Urothelium cell line (cell line): ENCODE data around the gene TMEM139.

Source experiments
- DNase-seq: peaks from one replicate; pipeline ENCODE4 v3.0.0; 2011; ENCODE audit warnings: low spot score, mixed read lengths
- FAIRE-seq: peaks from 2 replicates; lab custom pipeline; 2011; peaks lifted over from hg19 to GRCh38; lab: Jason Lieb, UNC

The TMEM139 gene

DNA sequence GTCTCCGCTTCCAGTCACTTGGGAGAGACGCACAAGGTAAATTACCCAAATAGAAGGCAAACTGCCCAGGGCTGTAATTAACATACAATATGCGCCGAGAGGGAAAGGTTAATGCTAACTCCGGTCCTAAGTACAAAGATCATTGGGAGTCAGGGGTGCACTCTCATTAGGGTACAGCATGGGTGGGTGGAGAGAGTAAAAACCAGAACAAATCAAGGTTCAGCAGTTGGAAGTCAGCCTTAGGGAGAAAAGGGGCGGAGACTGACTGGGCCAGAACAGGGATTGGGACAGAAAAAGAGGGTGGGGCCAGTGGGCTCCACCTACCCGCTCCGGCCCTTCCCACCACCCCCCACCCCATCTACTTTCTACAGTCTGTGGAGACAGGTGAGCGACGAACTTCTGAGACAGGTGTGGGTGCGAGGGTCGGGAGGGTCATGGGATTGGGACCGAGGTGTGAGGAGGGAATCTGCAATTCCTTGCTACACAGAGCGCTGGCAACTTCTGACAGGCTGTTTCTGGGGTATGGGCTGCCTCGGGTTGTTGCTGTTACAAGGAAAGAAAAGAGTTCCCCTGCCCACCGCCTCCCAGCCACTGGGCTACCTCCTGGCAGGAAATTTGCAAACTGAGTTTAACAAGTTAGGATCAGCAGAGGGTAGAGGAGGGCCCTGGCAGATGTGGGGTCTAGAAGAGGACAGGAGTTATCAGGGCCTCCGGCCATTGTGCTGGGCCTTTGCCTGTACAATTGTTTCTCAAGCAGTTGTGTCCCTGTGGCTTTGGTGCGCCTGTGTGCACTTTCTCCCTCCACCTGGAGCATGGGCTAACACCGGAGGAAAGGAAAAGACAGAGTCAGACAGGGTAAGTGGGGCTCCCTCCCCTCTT lies at the start of gene TMEM139:
Gene TMEM139 (plus strand): TSS at position 368 of the 879 bp plus-strand sequence. CDS start 1,000 bp downstream, outside the sequence.
- DNase-seq (no peak), FAIRE-seq (no peak)

DNA sequence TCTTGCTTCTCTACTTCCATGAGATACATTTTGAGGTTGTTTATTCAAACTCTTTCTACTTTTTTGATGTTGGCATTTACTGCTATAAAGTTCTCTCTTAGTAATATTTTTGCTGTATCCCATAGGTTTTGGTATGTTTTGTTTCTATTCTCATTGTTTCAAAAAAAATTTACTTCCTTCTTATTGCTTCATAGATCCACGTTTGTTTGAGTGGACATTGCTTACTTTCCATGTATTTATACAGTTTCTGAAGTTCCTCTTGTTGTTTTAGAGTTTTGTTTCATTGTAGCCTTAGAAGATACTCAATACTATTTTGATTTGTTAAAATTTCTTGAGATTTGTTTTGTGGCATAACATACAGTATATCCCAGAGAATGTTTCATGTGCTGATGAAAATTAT lies 49.2 kb upstream of the TMEM139 start:
- FAIRE-seq, result no peak

GRCh38 chr7:143236408-143236990 lies 48.3 kb upstream of the TMEM139 start:
- FAIRE-seq, result no peak

More for the DNA sequence above, 49.2 kb upstream of the TMEM139 start:
- no peak for DNase-seq

GRCh38 chr7:143237366-143237765 lies 47.4 kb upstream of the TMEM139 start:
- DNase-seq, result no peak

More at GRCh38 chr7:143236408-143236990, 48.3 kb upstream of the TMEM139 start:
- DNase-seq, result no peak

DNA sequence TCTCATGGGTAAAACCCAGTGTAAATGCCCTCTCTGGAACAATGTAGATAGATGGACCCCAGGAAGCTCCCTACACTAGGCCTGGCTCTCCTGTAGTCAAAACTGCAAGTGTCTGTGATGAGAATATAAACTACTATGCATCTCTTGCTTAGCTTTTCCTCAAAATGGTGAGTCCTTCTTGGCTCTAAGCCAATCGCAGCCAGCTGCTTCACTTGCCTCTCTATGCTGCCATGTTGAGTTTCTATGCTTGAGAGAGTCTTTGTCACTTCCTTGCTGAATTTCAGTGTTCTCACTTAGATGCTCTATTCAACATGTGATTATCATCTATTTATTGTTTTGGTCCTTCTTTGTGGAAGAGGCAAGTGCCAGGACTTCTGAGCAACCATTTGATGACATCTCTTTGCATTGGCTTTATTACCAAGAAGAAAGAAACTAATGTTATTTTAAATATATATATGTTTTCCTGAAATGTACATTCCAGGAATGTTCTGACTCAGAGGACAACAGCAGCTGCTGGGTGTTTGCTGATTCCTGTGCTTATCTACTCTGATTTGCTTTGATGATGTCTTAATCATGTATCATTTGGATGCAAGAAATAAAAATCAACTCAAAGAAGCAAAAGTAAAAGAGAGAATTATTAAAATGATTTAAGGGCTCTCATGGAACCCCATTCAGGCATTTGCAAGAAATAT lies 46.3 kb upstream of the TMEM139 start:
- FAIRE-seq (no peak), DNase-seq (no peak)

More at GRCh38 chr7:143237366-143237765, 47.4 kb upstream of the TMEM139 start:
- FAIRE-seq, result no peak

- no peak for FAIRE-seq
Observed at GRCh38 chr7:143239813-143240212, 44.9 kb upstream of the TMEM139 start.

GRCh38 chr7:143240291-143241168 lies 44.2 kb upstream of the TMEM139 start:
- FAIRE-seq (no peak), DNase-seq (peak; percentile 35)

More at GRCh38 chr7:143239813-143240212, 44.9 kb upstream of the TMEM139 start:
- DNase-seq, result no peak

DNA sequence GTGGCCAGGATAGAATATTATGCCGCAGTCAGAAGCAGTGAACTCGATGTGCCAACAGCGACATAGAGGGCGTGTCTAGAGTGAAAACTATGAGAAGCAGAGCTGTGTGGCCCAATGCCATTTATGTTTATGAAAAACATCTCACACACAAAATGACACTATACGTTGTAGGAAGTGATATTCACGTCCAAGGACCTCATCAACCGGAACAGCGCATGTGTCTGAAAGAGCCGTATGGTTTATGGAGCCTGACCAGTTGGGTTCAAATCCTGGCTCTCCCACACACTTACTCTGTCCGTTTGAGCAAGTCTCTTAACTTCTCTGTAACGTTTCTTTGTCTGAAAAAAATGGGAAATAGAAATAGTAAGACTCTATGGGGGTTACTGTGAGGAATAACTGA lies 42.5 kb upstream of the TMEM139 start:
- DNase-seq (no peak), FAIRE-seq (no peak)

DNA sequence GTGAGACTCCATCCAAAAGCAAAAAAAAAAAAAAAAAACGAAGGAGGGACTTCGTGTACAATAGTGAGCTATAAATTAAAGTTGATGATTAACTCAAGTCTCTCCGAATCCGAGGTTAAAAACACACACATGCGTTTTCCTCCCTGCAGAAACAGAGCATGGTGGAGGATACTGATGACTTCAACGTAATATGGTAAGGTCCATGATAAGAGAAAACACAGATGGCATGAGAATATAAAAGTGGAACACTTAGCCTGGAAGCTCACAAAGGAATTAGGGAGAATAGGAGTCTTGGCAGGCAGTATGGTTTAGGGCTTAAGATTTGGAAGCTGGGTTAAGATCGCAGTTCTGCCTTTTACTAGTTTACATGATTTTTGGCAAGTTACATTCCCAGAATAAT lies 41.6 kb upstream of the TMEM139 start:
- DNase-seq (no peak), FAIRE-seq (no peak)

DNA sequence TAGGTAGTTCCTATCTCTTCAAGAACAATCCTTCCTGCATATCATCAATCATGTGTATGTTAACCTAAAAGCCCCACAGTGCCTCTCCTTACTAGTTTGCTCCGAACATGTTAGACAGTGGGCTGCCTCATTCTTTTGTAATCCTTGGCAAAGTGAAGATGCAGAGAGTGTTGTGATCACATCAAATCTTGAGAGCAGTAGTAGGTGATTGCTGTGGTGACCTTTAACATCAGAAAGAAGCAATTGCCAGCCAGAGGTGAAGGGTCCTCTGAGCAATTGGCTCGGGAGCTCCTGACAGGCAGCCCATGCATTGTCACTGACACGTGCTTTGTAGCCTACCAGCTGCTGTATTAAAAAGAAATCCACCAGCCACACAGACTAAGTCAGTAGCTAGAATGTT lies 41.1 kb upstream of the TMEM139 start:
- no peak for FAIRE-seq
- DNase-seq, result no peak

DNA sequence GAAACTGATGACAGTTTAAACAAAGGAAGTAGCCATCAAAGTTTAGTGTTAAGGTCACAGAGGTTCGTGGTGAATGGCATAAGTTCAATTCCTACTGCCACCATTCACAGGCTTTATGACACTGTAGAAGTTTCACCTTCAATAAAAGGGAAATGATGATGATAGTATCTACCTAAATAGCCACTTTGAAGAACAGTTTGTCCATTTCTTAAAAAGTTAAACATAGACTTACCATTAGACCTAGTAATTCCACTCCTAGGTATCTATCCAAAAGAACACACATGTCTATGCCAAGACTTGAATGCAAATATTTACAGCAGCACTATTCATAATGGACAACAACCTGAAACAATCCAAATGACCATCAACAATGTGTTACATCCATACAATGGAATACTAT lies 40.4 kb upstream of the TMEM139 start:
- DNase-seq (no peak), FAIRE-seq (no peak)

GRCh38 chr7:143245123-143245522 lies 39.6 kb upstream of the TMEM139 start:
- FAIRE-seq, result no peak
- DNase-seq, result no peak

DNA sequence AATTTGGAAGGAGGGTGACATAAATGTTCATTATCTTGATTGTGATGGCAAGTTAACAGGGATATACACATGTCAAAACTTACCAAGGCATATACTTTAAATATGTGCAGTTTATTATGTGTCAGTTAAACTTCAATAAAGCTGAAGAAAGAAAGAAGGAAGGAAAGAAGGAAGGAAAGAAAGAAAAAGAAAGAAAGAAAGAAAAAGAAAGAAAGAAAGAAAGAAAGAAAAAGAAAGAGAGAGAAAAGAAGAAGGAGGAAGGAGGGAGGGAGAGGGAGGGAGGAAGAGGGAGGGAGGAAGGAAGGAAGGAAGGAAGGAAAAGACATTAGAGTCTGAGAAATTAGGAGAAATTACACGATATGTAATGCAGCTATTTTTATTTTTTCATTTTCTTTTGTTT lies 37.4 kb upstream of the TMEM139 start:
- FAIRE-seq, result no peak

GRCh38 chr7:143248761-143249354 lies 35.9 kb upstream of the TMEM139 start:
- DNase-seq, result no peak
- FAIRE-seq, result no peak

More for the DNA sequence above, 37.4 kb upstream of the TMEM139 start:
- DNase-seq, result no peak

DNA sequence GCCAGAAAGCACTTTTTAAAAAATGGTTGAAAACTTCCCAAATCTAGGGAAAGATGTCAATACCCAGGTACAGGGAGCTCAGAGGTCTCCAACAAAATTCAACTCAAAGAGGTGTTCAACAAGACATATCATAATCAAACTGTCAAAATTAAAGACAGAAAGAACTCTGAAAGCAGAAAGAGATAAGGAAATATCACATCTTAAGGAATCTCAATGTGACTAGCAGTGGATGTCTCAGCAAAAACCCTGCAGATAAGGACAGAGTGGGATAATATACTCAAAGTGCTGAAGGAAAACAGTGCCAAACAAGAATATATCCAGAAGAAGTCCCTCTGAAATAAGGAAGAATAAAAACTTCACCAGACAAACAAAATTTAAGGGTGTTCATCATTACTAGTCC lies 34.6 kb upstream of the TMEM139 start:
- no peak for DNase-seq
- no peak for FAIRE-seq

DNA sequence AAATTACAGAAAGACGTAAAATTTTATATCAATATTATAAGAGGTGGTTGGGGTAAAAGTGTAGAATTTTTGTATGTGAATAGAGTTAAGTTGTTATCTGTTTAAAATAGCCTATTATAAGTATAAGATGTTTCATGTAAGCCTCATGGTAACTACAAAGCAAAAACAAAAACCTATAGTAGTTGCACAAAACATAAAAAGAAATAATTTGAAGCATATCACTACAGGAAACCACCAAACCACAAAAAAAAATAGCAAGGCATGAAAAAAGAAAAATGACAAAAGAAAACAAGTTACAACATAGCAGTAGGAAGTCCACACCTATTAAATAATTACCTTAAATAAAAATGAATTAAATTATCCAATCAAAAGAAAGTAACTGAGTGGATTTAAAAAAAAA lies 33.9 kb upstream of the TMEM139 start:
- DNase-seq (no peak), FAIRE-seq (no peak)

GRCh38 chr7:143252006-143252405 lies 32.8 kb upstream of the TMEM139 start:
- FAIRE-seq, result no peak

GRCh38 chr7:143255564-143255963 lies 29.2 kb upstream of the TMEM139 start:
- FAIRE-seq, result no peak

More at GRCh38 chr7:143252006-143252405, 32.8 kb upstream of the TMEM139 start:
- DNase-seq, result no peak

DNA sequence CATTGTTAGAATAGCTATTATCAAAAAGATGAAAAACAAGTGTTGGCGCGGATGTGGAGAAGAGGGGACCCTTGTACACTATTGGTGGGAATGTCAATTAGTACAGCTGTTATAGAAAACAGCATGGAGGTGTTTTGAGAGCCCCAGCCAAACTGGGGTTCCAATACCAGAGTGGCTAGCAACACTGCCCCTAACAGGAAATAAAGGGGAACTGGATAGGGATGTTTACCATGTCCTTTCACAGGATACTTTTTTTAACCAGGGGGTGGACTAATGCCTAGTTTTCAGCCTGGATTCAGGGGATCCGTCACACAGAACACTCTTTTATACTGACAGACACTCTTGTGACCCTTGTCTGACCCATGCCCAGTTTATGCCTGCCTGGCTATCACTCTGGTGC lies 28.4 kb upstream of the TMEM139 start:
- DNase-seq, result no peak
- FAIRE-seq, result no peak

More at GRCh38 chr7:143255564-143255963, 29.2 kb upstream of the TMEM139 start:
- no peak for DNase-seq

GRCh38 chr7:143256932-143257331 lies 27.8 kb upstream of the TMEM139 start:
- no peak for FAIRE-seq
- DNase-seq, result no peak
